ENCODE results near the gene EFCAB9.

- TF ChIP-seq POLR2AphosphoS5 (IDR thresholded peaks at IDR 0.05; ENCODE audit: low read depth, low read length) (no peak), POLR2A (IDR thresholded peaks at IDR 0.05; ENCODE audit: low read depth, low read length) (no peak), TAF1 (IDR thresholded peaks at IDR 0.05; ENCODE audit: borderline replicate concordance, low read depth, low read length) (no peak)
These were observed 15.5 kb upstream of the EFCAB9 start for GRCh38 chr5:172178301-172178987.
